ENCODE data around the gene SUSD6.
"Not testable (repeated sequence)": the region's sequence is repeated elsewhere in the genome, so short reads cannot be mapped to it uniquely, and the experiment has no call there.

Gene SUSD6

DNA sequence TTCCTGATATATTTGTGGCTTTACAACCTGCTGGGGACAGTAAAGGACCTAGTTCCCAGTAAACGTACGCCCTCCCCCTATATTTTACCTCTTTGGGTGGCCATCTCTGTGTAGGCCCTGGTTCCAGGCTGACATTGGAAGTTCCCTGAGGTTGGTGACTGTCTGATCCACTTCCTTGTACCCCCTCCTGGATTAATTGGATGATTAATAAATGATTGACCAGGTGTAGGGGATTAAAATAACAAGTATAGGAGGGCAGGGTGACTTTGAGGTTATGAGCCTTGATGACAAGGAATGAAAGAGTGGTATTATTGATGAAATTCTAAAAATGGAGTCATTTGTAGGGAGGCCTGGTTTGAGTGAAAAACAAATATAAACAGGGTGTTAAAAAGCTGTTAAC, 9.6 kb downstream of the SUSD6 start:
- DNase-seq (ENCODE audit: low read depth, low spot score): no peak

- DNase-seq (ENCODE audit: low read depth, low spot score): no peak
Measured at GRCh38 chr14:69624136-69624535, 12.7 kb downstream of the SUSD6 start.

GRCh38 chr14:69625299-69626131, 14.1 kb downstream of the SUSD6 start:
- peak; percentile 44 for DNase-seq (ENCODE audit: low read depth, low spot score)

DNA sequence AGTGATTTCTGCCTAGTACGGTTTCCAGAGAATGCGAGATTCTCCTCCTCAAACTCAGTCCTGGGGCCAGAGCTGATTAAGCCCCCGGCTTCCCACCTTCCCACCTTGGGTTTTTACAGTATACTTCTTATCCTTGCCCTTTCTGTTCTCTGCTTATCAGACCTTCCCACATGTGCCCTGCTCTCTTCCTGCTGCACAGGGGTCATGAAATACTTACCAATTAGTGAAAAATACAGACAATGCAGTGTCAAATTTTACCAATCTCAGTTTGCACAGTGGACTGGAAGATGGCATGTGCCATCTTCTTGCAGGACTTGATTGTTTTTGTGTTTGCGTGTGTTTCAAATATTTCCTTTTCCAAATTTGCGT, 14.7 kb downstream of the SUSD6 start:
- no peak for DNase-seq (ENCODE audit: low read depth, low spot score)

DNA sequence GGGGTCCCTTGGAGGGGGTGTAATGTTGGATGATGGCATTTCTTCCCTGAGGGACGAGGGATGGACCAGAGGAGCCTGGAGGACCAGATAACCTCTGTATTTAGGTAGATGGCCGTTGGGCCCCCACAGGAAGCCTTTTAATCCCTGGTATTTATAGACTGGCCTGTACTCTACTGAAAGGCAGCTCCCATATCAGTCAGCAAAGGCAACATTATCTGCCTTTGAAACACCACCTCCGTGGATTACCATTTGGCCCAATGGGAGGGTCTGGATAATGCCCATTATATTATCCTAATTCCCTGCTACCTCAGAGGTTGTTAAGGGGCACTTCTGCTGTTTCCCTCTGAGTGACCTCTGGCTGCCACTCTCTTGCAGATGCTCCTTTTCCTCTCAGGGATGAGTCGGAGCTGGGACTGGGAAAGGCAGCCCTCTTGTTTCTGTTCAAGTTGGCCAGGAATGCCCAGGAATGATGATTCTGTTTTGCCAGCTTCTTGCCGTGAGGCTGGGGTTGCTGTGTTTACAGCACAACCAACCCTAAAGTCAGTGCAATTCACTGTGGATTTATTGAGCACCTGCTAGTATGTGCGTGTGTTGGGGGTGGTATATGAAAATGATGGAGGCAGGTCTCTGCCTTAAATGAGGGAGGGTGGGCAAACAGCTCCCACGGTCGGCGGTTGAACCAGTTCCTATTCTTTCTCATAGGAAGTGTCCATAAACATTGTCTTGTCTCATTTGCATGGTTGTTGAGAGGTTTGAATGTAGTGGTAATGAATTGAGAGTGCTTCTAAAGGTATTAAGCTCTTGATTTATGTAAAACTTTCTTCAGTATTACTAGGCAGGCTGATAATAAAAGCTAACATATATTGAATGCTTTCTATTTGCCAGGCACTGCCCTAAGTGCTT, 18.1 kb downstream of the SUSD6 start:
- DNase-seq (ENCODE audit: low read depth, low spot score): no peak

GRCh38 chr14:69630360-69630759, 19.0 kb downstream of the SUSD6 start:
- no peak for DNase-seq (ENCODE audit: low read depth, low spot score)

DNA sequence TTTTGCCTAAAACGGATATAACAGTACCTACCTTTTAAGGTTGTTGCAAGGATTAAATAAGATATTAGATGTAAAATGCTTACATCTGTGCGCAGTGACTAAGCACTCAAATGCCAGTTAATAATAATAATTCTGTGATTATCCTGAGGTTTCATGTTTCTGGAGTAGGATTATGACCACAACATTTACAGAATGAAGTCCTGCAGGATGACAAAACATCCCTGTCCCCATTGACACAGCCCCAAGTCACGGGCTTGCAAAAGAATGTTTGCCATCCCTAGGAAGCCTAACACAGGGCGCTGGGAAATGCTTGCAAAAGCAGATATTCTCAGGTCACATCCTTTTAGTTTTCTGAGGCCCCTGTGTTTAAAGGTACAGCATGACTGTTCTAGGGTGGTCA, 20.1 kb downstream of the SUSD6 start:
- DNase-seq (ENCODE audit: low read depth, low spot score): no peak

DNA sequence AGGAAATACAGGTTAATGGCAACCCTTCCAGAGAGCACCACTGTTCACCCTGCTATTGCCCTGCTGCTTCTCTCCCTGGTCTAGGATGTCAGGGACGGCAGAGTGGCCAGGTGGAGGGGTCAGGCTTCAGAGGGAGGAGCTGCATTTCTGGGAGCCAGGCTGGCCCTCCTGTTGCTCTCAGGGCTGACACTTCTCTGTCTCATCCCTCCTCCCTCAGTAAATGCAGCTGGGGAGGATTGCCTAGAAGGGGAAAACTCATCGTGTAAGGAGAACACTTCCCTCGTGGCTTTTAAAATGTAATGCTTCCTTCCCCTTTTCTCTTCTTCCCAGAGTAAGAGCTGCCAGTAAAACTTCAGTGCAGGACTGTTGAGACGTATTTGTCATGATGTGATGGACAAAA, 20.8 kb downstream of the SUSD6 start:
- no peak for DNase-seq (ENCODE audit: low read depth, low spot score)

DNA sequence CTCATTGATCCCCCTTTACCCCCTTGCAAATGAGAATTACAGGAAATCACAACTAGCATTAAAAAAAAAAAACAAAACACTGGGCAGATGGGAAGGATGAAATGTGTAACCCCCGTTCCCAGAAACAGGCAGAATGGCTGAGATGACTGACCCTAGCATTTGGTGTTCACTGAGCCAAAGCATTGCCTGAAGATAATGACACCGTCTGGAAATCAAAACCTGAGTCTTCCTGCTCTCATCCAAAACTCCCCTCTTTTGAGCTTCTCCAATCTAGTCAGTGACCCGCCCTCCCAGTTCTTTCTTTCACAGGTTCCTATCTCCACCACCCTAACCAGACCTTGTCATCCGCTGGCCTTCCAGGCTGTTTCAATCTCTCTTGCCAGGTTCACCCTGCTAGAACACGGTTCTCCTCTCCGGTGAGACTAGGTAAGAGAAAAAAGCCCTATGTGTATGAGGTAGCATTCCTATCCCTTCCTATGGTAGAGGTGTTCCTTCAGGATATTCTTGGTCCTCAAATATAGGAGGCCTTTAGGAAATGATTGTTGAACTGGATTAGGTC, 21.3 kb downstream of the SUSD6 start:
- no peak for DNase-seq (ENCODE audit: low read depth, low spot score)

GRCh38 chr14:69633238-69633637, 21.8 kb downstream of the SUSD6 start:
- DNase-seq (ENCODE audit: low read depth, low spot score): no peak

- no peak for DNase-seq (ENCODE audit: low read depth, low spot score)
Measured at GRCh38 chr14:69635981-69636639, 24.7 kb downstream of the SUSD6 start.

- no peak for DNase-seq (ENCODE audit: low read depth, low spot score)
Measured at GRCh38 chr14:69636718-69637480, 25.5 kb downstream of the SUSD6 start.

DNA sequence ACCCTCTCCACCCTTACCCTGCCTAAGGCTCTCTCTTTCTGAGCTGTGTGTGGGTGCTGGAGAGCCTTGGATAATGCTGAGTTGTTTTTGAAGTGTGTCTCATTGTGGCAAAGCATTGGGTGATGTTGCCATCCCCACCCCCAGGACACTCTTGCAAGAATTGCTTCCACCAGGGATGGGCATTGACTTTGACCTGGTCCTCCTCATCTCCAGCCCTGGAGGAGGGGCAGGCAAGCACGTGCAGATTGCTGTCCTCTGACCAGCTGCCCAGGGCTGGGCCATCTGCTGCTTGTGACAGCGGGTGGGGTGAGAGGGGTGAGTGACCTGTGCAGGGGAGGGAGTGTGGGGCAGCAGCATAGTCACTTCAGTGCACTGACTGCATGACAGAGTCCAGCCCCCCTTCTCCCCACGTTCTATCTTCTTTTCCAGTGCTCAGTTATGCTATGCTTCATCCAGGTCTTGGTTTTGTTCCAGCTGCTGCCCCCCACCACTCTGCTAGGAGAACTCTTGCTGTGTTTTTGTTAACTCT, 26.2 kb downstream of the SUSD6 start:
- DNase-seq (ENCODE audit: low read depth, low spot score): no peak

DNA sequence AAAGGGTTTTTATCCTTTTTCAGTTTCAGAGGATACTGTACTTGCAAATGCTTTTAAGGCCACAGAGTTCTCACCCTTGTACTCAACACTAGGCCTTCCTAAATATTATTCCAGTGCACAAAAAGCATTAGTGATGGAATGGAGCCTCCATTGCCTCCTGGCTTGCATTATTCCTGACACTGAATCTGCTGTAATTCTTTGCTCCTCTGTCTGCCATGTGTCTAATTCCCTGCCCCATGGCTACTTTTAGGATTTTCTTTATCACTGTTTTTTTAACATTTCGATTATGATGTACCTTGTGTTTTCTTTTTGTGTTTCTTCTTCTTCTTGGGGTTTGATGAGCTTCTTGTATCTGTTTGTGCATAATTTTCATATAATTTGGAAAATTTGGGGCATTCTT, 29.5 kb downstream of the SUSD6 start:
- no peak for DNase-seq (ENCODE audit: low read depth, low spot score)

- not testable (repeated sequence) for DNase-seq (ENCODE audit: low read depth, low spot score)
Measured at GRCh38 chr14:69642212-69642793, 30.9 kb downstream of the SUSD6 start.

- DNase-seq (ENCODE audit: low read depth, low spot score): peak; percentile 57
Measured at GRCh38 chr14:69643430-69644200, 32.2 kb downstream of the SUSD6 start.

GRCh38 chr14:69644814-69645213, 33.4 kb downstream of the SUSD6 start:
- no peak for DNase-seq (ENCODE audit: low read depth, low spot score)

DNA sequence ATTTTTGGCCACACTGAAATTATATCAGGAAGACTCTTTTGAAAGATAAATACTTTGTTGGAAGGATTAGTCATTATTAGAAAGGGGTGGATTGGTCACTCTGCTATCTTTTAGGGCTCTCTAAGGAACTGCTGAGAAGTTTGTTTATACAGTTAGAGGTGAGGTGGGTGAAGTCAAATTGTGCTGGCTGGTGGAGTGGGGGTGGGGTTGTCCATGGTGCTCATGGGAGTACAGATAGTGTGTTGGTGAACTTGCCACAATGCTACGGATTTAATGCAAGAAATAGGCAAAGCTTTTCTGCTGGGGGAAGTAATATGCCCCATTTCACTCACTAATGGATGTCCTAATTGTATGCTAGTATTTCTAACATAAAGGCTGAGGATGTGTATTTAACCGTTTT, 35.8 kb downstream of the SUSD6 start:
- DNase-seq (ENCODE audit: low read depth, low spot score): no peak

GRCh38 chr14:69647642-69648041, 36.2 kb downstream of the SUSD6 start:
- not testable (repeated sequence) for DNase-seq (ENCODE audit: low read depth, low spot score)

Measured in activated CD4-positive, CD25-positive, alpha-beta regulatory T cell treated with anti-CD3 and anti-CD28 coated beads, Interleukin-2, amount 50 U/mL, for 16 hours (primary cell).